OCI-LY3 (cell line): ENCODE data around the gene REL.
"Not testable (repeated sequence)": the region's sequence is repeated elsewhere in the genome, so short reads cannot be mapped to it uniquely, and the experiment has no call there.

Experiments used
- CTCF ChIP-seq: fragments of 200-600, 300-600 bp; sonication (generic); IDR thresholded peaks from 2 replicates; pipeline ENCODE4 v1.5.1; 2014; ENCODE audit warnings: antibody characterized with exemption, low read length, low read depth
- EZH2phosphoT487 ChIP-seq: fragments of 200-600 bp; shearing (Covaris generic); IDR thresholded peaks from 2 replicates; pipeline ENCODE4 v1.6.1; 2018; ENCODE audit warnings: antibody characterized with exemption, mixed run types, low read depth

GRCh38 chr2:60901296-60901695 is 19.9 kb downstream of the REL start:
- TF ChIP-seq CTCF, EZH2phosphoT487: not testable (repeated sequence)
